ENCODE measurements around the gene EPHA7. TPM values are rescaled to one million over a fixed set of nuclear protein-coding genes. Genes with fewer than 3 reads are reported as not detected.

The EPHA7 gene
- total RNA-seq, 1 experiment from 2014 or later: not detected

DNA sequence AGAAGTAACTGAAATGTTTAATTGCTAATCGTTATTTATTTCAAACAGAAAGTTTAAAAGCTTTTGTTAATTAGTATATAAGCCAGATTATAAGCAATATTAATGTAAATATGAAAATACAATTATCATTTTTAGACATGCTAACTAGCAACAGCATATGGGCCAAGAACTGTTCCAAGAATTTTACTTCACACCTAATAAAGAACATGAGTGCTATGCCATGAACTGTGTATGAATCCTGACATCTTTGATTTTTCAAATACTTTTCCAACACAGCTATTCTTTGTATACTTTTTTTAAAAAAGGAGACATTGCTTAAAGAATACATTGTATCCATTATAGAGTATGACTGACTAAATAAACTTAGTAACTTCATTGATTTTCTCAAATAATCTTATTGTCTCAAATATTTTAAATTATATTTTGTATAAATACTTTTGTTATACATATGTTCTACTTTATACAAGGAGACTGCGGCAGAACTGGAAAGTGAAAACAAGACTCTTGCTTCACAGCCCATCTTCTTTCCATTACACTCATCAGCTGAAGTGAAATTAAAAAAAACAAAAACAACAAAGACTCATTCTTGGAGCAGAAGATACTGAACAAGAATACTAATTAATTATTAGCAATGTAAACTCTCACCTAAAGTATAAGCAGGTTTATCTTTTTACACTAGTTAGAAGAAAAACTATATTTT, 89.9 kb downstream of the EPHA7 start:
- H3K27me3 Mint-ChIP-seq (ENCODE audit: insufficient read depth, unreplicated experiment): peaks cover 62% of the 10 kb centered on the region
- no peak overlapping the region for H3K4me3 Mint-ChIP-seq (ENCODE audit: unreplicated experiment)
- ChIA-PET CTCF (no interaction called here), POLR2A (no interaction called here)
- H3K27ac Mint-ChIP-seq (ENCODE audit: low read depth, unreplicated experiment): no peak overlapping the region
- no peaks in the 10 kb centered on the region for H3K9me3 Mint-ChIP-seq (ENCODE audit: unreplicated experiment)
- BruUV-seq (replicated peaks): no TSS peak
- TF ChIP-seq, protein P1, sequence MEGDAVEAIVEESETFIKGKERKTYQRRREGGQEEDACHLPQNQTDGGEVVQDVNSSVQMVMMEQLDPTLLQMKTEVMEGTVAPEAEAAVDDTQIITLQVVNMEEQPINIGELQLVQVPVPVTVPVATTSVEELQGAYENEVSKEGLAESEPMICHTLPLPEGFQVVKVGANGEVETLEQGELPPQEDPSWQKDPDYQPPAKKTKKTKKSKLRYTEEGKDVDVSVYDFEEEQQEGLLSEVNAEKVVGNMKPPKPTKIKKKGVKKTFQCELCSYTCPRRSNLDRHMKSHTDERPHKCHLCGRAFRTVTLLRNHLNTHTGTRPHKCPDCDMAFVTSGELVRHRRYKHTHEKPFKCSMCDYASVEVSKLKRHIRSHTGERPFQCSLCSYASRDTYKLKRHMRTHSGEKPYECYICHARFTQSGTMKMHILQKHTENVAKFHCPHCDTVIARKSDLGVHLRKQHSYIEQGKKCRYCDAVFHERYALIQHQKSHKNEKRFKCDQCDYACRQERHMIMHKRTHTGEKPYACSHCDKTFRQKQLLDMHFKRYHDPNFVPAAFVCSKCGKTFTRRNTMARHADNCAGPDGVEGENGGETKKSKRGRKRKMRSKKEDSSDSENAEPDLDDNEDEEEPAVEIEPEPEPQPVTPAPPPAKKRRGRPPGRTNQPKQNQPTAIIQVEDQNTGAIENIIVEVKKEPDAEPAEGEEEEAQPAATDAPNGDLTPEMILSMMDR (IDR thresholded peaks at IDR 0.05; ENCODE audit: unreplicated experiment): no peak
- H3K36me3 Mint-ChIP-seq (ENCODE audit: insufficient read depth, unreplicated experiment): no peaks in the 10 kb centered on the region
- H3K4me1 Mint-ChIP-seq (ENCODE audit: insufficient read depth, unreplicated experiment): no peaks in the 10 kb centered on the region
- no peak for DNase-seq (ENCODE audit: unreplicated experiment)
- intact Hi-C loops (cut with micrococcal nuclease): no loop called here

DNA sequence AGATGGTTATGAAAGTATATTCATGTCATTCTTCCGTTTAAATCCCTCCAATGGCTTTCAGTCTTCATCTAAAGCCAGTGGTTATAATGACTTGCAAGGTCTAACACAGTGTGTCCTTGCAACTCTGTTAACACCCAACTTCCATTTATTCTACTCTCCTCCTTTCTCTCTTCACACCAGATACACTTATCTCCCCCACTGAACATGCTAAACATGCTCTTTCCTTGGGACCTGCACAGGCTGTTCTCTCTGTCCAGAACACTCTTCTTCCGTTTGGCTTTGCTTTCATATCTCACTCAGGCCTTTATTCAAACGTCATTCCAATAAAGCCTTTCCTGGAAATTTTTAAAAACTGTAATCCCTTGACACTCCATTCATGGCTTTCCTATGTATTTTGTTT, 91.5 kb downstream of the EPHA7 start:
- BruUV-seq (replicated peaks): no TSS peak
- TF ChIP-seq, protein P1 (IDR thresholded peaks at IDR 0.05; ENCODE audit: unreplicated experiment): no peak
- H3K27me3 Mint-ChIP-seq (ENCODE audit: insufficient read depth, unreplicated experiment): peaks cover 59% of the 10 kb centered on the region
- ChIA-PET POLR2A (no interaction called here), CTCF (no interaction called here)
- no peaks in the 10 kb centered on the region for H3K36me3 Mint-ChIP-seq (ENCODE audit: insufficient read depth, unreplicated experiment)
- no peak overlapping the region for H3K4me3 Mint-ChIP-seq (ENCODE audit: unreplicated experiment)
- DNase-seq (ENCODE audit: unreplicated experiment): no peak
- intact Hi-C loops (cut with micrococcal nuclease): no loop called here
- no peaks in the 10 kb centered on the region for H3K4me1 Mint-ChIP-seq (ENCODE audit: insufficient read depth, unreplicated experiment)
- no peak overlapping the region for H3K27ac Mint-ChIP-seq (ENCODE audit: low read depth, unreplicated experiment)
- no peaks in the 10 kb centered on the region for H3K9me3 Mint-ChIP-seq (ENCODE audit: unreplicated experiment)

DNA sequence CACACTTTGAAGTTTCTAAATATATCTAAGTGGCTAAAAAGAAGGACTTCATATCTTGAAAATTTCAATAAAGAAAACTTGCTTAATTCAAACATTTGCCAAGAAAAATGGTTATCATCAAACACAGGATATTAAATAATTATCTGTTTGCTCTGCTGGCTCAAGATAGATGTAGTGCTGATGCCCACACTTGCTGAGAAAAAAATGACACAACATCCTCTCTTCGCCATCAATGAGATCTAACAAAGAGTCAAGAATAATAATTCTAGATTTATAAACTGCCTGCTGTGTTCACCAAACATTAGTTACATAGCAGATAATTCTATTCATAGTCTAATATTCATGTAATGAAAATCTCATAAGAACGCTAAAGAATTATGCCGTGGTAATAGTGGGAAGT, 93.6 kb downstream of the EPHA7 start:
- peaks cover 45% of the 10 kb centered on the region for H3K27me3 Mint-ChIP-seq (ENCODE audit: insufficient read depth, unreplicated experiment)

DNA sequence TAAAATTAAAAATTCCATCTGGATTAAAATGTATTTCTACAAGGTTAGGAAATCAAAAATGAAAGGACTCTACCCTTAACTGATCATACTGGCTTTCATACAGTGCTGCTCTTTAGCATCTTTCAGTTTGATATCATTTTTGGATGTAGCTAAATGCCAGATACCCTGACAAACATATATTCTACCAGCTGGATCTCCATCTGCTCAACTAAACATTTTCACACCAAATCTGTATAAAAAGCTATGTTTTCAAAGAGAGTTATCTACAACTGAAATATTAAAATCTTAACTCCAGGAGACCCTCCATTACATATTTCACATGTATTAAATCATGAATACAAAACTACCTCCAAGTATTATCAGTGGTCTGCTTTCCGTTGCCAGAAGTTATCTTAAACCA, 95.7 kb downstream of the EPHA7 start:
- Mint-ChIP-seq H3K9me3 (ENCODE audit: unreplicated experiment) (no peaks in the 10 kb centered on the region), H3K27ac (ENCODE audit: low read depth, unreplicated experiment) (no peak overlapping the region), H3K36me3 (ENCODE audit: insufficient read depth, unreplicated experiment) (no peaks in the 10 kb centered on the region), H3K27me3 (ENCODE audit: insufficient read depth, unreplicated experiment) (peaks cover 55% of the 10 kb centered on the region), H3K4me1 (ENCODE audit: insufficient read depth, unreplicated experiment) (no peaks in the 10 kb centered on the region), H3K4me3 (ENCODE audit: unreplicated experiment) (no peak overlapping the region)
- ChIA-PET POLR2A (no interaction called here), CTCF (no interaction called here)
- no TSS peak for BruUV-seq (replicated peaks)
- TF ChIP-seq, protein P1 (IDR thresholded peaks at IDR 0.05; ENCODE audit: unreplicated experiment): no peak
- no peak for DNase-seq (ENCODE audit: unreplicated experiment)
- intact Hi-C loops (cut with micrococcal nuclease): no loop called here

More for the DNA sequence above, 93.6 kb downstream of the EPHA7 start:
- TF ChIP-seq, protein P1 (IDR thresholded peaks at IDR 0.05; ENCODE audit: unreplicated experiment): no peak
- BruUV-seq (replicated peaks): no TSS peak
- Mint-ChIP-seq H3K27ac (ENCODE audit: low read depth, unreplicated experiment) (no peak overlapping the region), H3K36me3 (ENCODE audit: insufficient read depth, unreplicated experiment) (no peaks in the 10 kb centered on the region), H3K4me3 (ENCODE audit: unreplicated experiment) (no peak overlapping the region), H3K9me3 (ENCODE audit: unreplicated experiment) (no peaks in the 10 kb centered on the region), H3K4me1 (ENCODE audit: insufficient read depth, unreplicated experiment) (no peaks in the 10 kb centered on the region)
- ChIA-PET POLR2A (no interaction called here), CTCF (no interaction called here)
- intact Hi-C loops (cut with micrococcal nuclease): no loop called here
- DNase-seq (ENCODE audit: unreplicated experiment): no peak
